IPS-15b (cell line): ENCODE measurements around the gene PHC2.

ENCODE experiments used
- H3K27me3 ChIP-seq: one replicate; pipeline ENCODE4 v1.6.1; 2013; ENCODE audit warnings: low read length; ENCODE audit not compliant: control insufficient read depth, insufficient read depth
- H3K36me3 ChIP-seq: one replicate; pipeline ENCODE4 v1.6.1; 2013; ENCODE audit warnings: low read length; ENCODE audit not compliant: control insufficient read depth, insufficient read depth
- H3K4me1 ChIP-seq: one replicate; pipeline ENCODE4 v1.6.1; 2013; ENCODE audit warnings: mild to moderate bottlenecking, low read length; ENCODE audit not compliant: control insufficient read depth, insufficient read depth
- H3K4me3 ChIP-seq: one replicate; pipeline ENCODE4 v1.5.1; 2013; ENCODE audit warnings: low read depth, low read length
- H3K9ac ChIP-seq: one replicate; pipeline ENCODE4 v1.6.1; 2013; ENCODE audit warnings: low read depth, mild to moderate bottlenecking, low read length
- H3K9me3 ChIP-seq: one replicate; pipeline ENCODE4 v1.6.1; 2013; ENCODE audit warnings: mild to moderate bottlenecking, low read length; ENCODE audit not compliant: control insufficient read depth, insufficient read depth

PHC2 gene

DNA sequence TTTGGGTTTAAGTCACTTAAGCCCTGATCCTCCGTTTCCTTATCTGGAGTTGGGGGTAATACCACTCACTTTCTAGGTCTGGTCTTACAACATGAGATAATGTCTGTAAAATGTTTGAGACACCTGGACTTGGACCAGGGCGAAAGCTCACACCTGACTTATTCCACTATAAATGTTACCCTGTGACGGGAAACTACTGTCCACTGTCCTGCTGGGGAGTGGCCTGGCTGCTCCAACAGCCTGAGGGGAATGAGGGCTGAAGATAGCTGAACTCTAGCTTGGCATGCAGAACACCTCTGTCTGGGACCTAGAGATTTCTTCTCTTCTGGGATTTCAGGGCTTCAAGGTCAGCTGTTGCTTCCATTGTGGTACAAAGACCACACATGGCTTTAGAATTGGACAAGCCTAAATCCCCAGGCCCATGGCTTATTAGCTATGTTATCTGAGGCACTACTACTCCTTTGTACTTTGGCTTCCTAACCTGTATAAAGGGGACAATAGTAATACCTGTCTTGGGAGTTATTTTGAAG, 100.5 kb downstream of the PHC2 start:
- Histone ChIP-seq H3K36me3 (peaks cover 9% of the 10 kb centered on the region), H3K27me3 (no peaks in the 10 kb centered on the region), H3K4me3 (no peak overlapping the region), H3K9me3 (no peaks in the 10 kb centered on the region), H3K9ac (no peak overlapping the region), H3K4me1 (no peaks in the 10 kb centered on the region)

DNA sequence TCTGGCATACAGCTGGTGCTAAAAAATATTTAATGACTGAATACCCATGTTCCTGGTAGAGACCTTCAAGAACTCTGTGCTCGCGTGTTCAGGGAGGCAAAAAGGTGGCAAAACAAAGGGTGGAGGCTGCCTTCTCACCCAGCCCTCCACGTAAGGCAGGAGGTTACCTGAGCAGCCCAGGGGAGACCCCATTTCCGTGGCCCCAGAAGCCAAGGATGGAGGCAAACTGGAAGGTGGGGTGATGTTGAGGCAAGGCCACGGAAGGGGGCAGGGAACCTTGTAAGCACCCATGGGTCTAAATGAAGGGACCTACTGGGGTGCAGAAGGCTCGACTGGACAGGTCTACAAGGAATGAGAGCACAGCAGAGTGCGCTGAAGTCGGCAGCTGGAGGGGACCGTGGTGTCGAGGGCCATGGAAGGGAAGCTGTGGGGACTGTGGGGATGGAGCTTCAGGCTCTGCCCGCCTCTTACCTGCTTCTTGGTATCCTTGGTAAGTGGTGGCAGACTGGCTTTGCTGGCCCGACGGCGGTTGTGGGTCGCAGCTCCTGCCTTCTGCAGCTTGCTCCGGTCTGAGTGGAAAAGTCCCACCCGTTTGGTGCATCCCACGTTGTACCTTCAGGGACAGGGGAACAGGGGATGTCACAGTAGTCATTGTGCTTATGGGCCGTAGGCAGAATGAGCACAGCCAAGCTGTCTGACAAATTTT, 101.1 kb downstream of the PHC2 start:
- Histone ChIP-seq H3K4me1 (no peaks in the 10 kb centered on the region), H3K9ac (no peak overlapping the region), H3K27me3 (no peaks in the 10 kb centered on the region), H3K36me3 (peaks cover 12% of the 10 kb centered on the region), H3K9me3 (no peaks in the 10 kb centered on the region), H3K4me3 (no peak overlapping the region)

DNA sequence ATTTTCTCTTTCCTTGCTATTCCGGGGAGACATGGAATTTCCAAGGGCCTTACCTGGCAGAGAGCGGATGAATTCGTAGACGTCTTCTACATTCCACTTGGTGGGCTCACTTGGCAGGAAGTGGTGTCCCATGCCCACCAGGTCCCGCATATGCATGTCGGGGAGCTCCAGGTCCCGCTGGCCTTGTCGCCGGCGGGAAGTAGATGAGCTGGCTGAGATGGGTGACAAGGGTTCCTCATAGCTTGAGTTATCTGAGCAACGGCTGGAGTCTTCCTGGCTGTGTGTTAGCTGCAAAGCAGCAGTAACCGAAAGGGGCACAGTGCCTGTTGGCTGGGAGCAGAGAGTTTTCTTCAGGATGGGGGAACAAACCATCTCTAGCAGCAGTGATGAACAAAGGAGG, 102.1 kb downstream of the PHC2 start:
- H3K27me3 ChIP-seq: no peaks in the 10 kb centered on the region
- no peak overlapping the region for H3K4me3 ChIP-seq
- peaks cover 12% of the 10 kb centered on the region for H3K36me3 ChIP-seq
- H3K4me1 ChIP-seq: no peaks in the 10 kb centered on the region
- no peaks in the 10 kb centered on the region for H3K9me3 ChIP-seq
- no peak overlapping the region for H3K9ac ChIP-seq

DNA sequence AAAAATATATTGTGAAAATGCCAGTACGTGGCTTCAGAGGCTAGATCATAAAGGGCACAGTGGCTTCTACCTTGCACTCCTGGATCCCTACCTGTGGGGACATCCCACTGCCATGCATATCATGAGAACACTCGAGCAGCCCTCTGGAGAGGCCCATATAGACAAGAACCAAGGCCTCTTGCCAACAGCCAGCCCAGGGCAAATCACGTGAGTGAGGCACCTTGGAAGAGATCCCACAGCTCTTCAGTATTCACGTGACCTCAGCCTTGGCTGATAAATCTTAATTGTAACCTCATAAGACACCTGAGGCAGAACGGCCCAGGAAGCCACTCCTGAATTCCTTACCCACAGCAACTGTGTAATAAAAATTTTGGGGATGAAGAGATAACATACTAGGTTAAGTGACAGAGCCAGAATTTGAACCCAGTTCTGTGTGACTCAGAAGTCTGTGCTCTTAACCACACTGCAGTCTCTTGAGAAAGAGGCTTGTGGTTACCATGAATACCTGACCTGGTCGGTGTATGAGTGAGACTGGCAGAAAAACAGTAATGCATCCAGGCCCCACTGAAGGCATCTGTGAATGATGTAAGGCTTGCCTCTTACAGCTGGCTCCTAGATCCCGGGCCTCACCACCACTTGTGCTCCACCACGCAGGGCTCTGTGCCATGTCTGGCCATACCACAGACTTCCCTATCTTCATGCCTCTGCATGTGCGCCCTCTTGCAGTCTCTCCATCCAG, 103.1 kb downstream of the PHC2 start:
- Histone ChIP-seq H3K9me3 (no peaks in the 10 kb centered on the region), H3K36me3 (peaks cover 12% of the 10 kb centered on the region), H3K27me3 (no peaks in the 10 kb centered on the region), H3K9ac (no peak overlapping the region), H3K4me1 (no peaks in the 10 kb centered on the region), H3K4me3 (no peak overlapping the region)

DNA sequence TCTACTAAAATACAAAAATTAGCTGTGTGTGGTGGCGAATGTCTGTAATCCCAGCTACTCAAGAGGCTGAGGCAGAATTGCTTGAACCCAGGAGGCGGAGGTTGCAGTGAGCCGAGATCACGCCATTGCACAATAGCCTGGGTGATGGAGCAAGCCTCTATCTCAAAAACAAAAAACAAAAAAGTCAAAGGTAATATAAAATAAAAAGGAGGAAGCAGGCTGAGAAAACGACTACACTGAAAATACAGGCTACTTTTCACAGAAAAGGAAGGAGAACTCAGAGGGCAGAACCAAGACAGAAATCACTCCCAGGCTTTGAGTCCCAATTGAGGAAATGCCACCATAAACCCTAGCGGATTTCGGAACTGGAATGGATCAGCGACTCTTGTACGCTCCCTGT, 104.1 kb downstream of the PHC2 start:
- Histone ChIP-seq H3K27me3 (no peaks in the 10 kb centered on the region), H3K4me1 (no peaks in the 10 kb centered on the region), H3K9ac (no peak overlapping the region), H3K9me3 (no peaks in the 10 kb centered on the region), H3K36me3 (peaks cover 12% of the 10 kb centered on the region), H3K4me3 (no peak overlapping the region)

DNA sequence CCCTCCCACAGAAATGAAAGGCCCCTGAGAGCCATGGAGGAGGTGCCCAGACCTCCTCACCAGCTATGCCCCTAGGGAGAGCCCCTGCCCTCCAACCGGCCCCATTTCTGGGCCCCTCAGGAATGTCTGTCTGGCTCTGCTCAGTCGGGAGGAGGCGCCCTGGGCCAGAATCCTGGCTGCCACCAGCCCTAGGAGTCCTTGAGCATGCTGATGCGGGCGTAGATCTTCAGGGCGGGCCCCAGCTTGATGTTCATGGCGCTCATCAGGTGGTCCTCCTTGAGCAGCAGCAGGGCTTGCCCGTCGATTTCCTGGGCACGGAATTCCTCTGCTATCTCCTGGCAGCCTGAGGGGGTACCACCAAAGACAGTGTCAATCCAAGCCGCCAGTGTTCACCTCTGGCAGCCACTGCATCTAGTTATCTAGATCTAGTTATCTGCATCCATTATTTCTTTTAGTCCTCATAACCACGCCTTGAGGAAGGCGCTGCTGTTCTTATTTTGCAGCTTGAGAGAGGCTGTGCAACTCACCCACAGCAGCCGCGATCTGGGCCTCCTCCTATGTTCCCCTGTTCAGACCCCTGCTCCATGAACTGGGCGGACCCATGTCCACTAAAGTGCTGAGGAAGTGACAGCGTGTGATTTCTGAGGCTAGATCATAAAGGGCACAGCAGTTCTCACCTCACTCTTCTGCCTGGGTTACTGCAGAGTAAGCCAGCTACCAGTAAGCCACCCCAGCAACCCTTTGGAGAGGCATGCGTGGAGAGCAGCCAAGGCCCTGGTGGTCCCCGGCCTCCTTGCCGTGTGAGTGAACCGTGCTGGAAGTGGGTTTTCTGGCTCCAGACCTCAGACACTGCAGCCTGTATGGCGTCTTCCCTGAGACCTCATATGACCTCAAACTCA, 106.0 kb downstream of the PHC2 start:
- no peaks in the 10 kb centered on the region for H3K4me1 ChIP-seq

DNA sequence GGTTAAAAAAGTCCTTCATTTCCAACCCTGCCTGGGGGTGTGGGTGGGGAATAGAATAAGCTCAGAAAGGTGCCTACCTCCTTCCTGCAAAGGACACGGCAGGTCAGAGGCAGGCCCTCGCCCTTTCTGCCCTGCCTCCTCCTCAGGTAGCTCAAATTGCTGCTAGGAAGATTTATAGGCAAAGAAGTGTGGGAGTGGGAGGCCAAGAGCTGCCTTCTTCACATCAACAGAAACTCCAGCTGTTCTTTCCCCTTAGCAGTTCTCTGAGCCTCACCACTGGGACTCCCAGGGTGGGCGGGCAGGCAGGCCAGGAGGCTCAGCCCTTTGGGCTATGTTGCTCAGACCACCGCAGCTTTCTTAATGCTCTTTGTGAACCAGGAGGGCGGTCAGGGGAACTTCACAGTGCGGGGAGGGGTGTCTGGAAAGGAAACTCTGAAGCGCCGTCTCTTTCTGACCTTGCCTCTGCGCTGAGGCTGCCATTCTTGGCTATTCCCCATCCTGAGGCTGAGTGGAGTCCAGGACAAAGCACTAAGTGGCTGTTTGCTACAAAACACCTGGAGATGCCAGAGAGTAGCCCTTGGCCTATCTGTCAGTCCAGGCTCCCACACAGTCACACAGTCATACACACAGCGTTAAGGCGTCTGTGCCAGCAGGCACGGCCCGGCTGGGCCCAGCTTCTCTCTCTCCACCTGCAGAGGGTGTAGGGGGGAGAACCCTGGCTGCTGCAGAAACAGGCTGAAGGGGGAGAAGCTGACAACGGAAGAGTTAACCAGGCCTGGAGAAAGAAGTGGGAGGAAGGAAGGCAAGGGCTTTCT, 107.0 kb downstream of the PHC2 start:
- Histone ChIP-seq H3K9ac (no peak overlapping the region), H3K9me3 (no peaks in the 10 kb centered on the region), H3K4me1 (no peaks in the 10 kb centered on the region), H3K36me3 (peaks cover 8% of the 10 kb centered on the region), H3K4me3 (no peak overlapping the region), H3K27me3 (no peaks in the 10 kb centered on the region)

More for the DNA sequence above, 106.0 kb downstream of the PHC2 start:
- no peaks in the 10 kb centered on the region for H3K27me3 ChIP-seq
- H3K36me3 ChIP-seq: peaks cover 12% of the 10 kb centered on the region
- H3K9me3 ChIP-seq: no peaks in the 10 kb centered on the region
- no peak overlapping the region for H3K4me3 ChIP-seq
- no peak overlapping the region for H3K9ac ChIP-seq

DNA sequence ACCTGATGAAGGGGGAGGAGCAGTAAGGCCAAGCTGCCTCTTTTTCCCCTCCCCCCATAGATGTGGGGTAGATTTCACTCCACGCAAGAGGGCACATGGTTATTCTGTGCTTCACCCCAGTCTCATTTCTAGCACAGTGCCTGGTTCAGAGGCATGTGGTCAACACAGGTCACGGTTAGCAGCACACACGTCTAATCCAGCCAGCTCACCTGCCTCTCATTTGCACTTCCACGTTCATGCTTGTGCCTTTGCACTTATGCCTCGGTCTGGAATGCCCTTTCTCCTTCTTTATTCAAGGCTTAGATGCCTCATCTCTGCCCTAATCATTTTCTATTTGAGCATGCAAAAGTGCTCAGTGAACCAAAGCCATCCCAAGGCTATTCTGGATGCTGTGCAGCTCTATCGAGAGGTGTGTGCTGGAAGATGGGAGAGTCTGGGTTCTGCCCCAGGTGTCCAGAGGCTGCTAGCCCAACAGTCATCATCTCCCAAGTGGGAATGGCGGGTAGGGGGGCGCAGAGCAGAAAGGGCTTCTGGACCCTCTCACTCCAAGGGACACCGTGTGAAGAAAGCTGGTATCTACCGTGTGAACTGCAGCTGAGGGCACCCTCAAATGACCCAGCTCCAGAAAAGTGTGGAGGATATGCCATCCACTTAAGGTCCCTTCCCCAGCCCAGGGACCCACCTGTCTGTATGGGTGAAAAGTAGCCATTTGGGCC, 107.9 kb downstream of the PHC2 start:
- Histone ChIP-seq H3K9ac (no peak overlapping the region), H3K4me3 (no peak overlapping the region), H3K36me3 (peaks cover 6% of the 10 kb centered on the region), H3K4me1 (no peaks in the 10 kb centered on the region), H3K27me3 (no peaks in the 10 kb centered on the region), H3K9me3 (no peaks in the 10 kb centered on the region)

DNA sequence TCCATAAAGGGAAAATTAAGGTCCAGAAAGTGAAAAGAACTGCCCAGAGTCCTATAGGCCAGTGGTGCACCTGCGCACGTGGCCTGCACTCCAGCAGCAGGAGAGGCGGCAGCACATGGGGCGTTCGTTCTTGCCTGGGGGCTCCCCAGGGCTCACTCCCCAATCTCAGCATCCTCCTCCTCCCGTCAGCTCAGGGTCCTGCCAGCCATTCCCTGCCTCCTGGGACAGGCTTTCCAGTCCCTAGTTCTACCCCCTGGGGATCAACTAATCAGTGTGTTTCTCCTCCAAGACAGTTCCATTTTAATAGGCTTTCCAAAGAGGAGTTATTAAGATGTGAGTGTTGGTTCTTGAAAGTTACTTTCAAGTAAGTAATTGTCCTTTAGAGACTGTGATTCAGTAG, 108.8 kb downstream of the PHC2 start:
- Histone ChIP-seq H3K36me3 (peaks cover 6% of the 10 kb centered on the region), H3K27me3 (no peaks in the 10 kb centered on the region), H3K4me3 (no peak overlapping the region), H3K9me3 (no peaks in the 10 kb centered on the region), H3K9ac (no peak overlapping the region), H3K4me1 (no peaks in the 10 kb centered on the region)

DNA sequence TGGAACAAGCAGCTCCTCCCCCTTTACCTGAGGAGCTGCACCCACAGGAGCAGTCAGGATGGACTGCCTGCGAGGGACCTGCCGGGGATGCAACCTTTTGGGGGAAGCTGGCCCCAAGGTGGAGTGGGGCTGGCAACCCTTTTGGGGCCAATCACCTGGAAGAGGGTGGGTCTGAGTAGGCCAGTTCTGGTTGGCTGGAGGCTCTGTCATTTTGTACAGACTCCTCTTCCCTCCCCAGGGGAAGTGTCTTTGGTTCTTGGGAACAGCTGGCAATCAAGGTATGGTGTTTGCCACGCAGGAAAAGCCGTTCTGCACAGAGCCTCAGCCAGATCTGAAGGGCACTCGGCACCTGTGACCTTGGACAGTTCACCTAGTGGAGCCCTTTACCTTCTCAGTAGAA, 109.7 kb downstream of the PHC2 start:
- H3K9ac ChIP-seq: no peak overlapping the region
- no peaks in the 10 kb centered on the region for H3K27me3 ChIP-seq
- peaks cover 6% of the 10 kb centered on the region for H3K36me3 ChIP-seq
- no peaks in the 10 kb centered on the region for H3K9me3 ChIP-seq
- H3K4me1 ChIP-seq: no peaks in the 10 kb centered on the region
- no peak overlapping the region for H3K4me3 ChIP-seq
